HepG2 (cell line): Measurements from ENCODE around the gene PIGV. TPM values are rescaled to one million over a fixed set of nuclear protein-coding genes. Genes with fewer than 3 reads are reported as not detected.

Source experiments
- CC2D1A ChIP-seq: sonication (generic); formaldehyde crosslinking; IDR thresholded peaks from 2 replicates; pipeline ENCODE4 v1.8.1; 2023; ENCODE audit warnings: mild to moderate bottlenecking, missing genetic modification reagents
- ELF1 ChIP-seq: sonication (generic); formaldehyde crosslinking; IDR thresholded peaks from 2 replicates; pipeline ENCODE4 v1.4.0; 2020; ENCODE audit warnings: missing genetic modification reagents
- ELF4 ChIP-seq: sonication (generic); formaldehyde crosslinking; IDR thresholded peaks from 2 replicates; pipeline ENCODE4 v1.5.0; 2020; ENCODE audit warnings: missing genetic modification reagents, mild to moderate bottlenecking, moderate library complexity, borderline replicate concordance
- GABPB1 ChIP-seq: IDR thresholded peaks from 2 replicates; pipeline ENCODE4 v1.6.1; 2016; ENCODE audit warnings: mild to moderate bottlenecking, missing genetic modification reagents, moderate library complexity, missing compliant biosample characterization
- GPN1 ChIP-seq: sonication (generic); formaldehyde crosslinking; IDR thresholded peaks from 2 replicates; pipeline ENCODE4 v1.5.1; 2020; ENCODE audit warnings: missing genetic modification reagents, borderline replicate concordance
- HNF4G ChIP-seq, 2 experiments: sonication (generic) in 1 of 2; formaldehyde crosslinking in 1 of 2; IDR thresholded peaks; 2 replicates each; pipeline versions ENCODE4 v1.4.0 to v1.6.1; 2011 to 2020; ENCODE audit warnings: borderline replicate concordance in 2 of 2, low read depth in 2 of 2, mild to moderate bottlenecking in 2 of 2, low read length in 1 of 2, missing genetic modification reagents in 1 of 2, moderate library complexity in 1 of 2
- MED8 ChIP-seq: sonication (generic); formaldehyde crosslinking; IDR thresholded peaks from 2 replicates; pipeline ENCODE4 v1.8.1; 2023; ENCODE audit warnings: mild to moderate bottlenecking, missing genetic modification reagents; ENCODE audit not compliant: insufficient replicate concordance
- MXD4 ChIP-seq: IDR thresholded peaks from 2 replicates; pipeline ENCODE4 v1.6.1; 2016; ENCODE audit warnings: mild to moderate bottlenecking, missing biosample characterization, missing genetic modification reagents
- MYC ChIP-seq: sonication (generic); formaldehyde crosslinking; IDR thresholded peaks from 2 replicates; pipeline ENCODE4 v1.9.0; 2021; ENCODE audit warnings: missing genetic modification reagents, borderline replicate concordance
- NCOA1 ChIP-seq: sonication (generic); formaldehyde crosslinking; IDR thresholded peaks from 2 replicates; pipeline ENCODE4 v1.9.0; 2021; ENCODE audit warnings: missing genetic modification reagents
- NFE2 ChIP-seq: sonication (generic); formaldehyde crosslinking; IDR thresholded peaks from 2 replicates; pipeline ENCODE4 v1.4.0; 2020; ENCODE audit warnings: missing genetic modification reagents
- PAF1 ChIP-seq: IDR thresholded peaks from 2 replicates; pipeline ENCODE4 v1.6.1; 2016; ENCODE audit warnings: missing genetic modification reagents, missing compliant biosample characterization
- RNF2 ChIP-seq: fragments of 450-650 bp; conservative IDR thresholded peaks from 2 replicates; pipeline ENCODE4 v1.6.1; 2016; ENCODE audit warnings: low read depth
- SAP130 ChIP-seq: IDR thresholded peaks from 2 replicates; pipeline ENCODE4 v1.6.1; 2016; ENCODE audit warnings: low read depth
- SIN3B ChIP-seq: fragments of 150-350 bp; IDR thresholded peaks from 2 replicates; pipeline ENCODE4 v1.6.1; 2014; ENCODE audit warnings: low read length
- SOX5 ChIP-seq: IDR thresholded peaks from 2 replicates; pipeline ENCODE4 v1.6.1; 2016; ENCODE audit warnings: borderline replicate concordance
- SP1 ChIP-seq, 2 experiments: fragments of 450-650 bp in 1 of 2; sonication (generic) in 1 of 2; formaldehyde crosslinking in 1 of 2; IDR thresholded peaks; 2 replicates each; pipeline versions ENCODE4 v1.4.0 to v1.6.1; 2016 to 2020; ENCODE audit warnings: missing genetic modification reagents in 1 of 2
- ZFP1 ChIP-seq: IDR thresholded peaks from 2 replicates; pipeline ENCODE4 v1.6.1; 2016
- ZMYM2 ChIP-seq: sonication (generic); formaldehyde crosslinking; IDR thresholded peaks from 2 replicates; pipeline ENCODE4 v1.8.0; 2022; ENCODE audit warnings: mild to moderate bottlenecking, missing genetic modification reagents
- ZNF709 ChIP-seq: sonication (generic); formaldehyde crosslinking; IDR thresholded peaks from 2 replicates; pipeline ENCODE4 v1.5.0; 2020; ENCODE audit warnings: mild to moderate bottlenecking, missing genetic modification reagents
- polyA plus RNA-seq, 8 experiments: library from polyadenylated mRNA; depleted of rRNA in 3 of 8; stranded (reverse) in 7 of 8; unstranded in 1 of 8; fragments of >200 nt; fragmentation: Illumina TruSeq in 4 of 8; extraction: Trizol in 4 of 8; gene quantifications; 2 replicates each; pipeline versions ENCODE4 v1.2.1 to v1.2.3, GENCODE V29; 2011 to 2016; ENCODE audit warnings: low read depth in 4 of 8, missing spikeins in 1 of 8, mixed read lengths in 1 of 8; ENCODE audit not compliant: insufficient read depth in 1 of 8
- total RNA-seq, 5 experiments: library from RNA; depleted of rRNA; stranded (reverse); fragments of >200 nt; fragmentation: Illumina TruSeq; extraction: Trizol; gene quantifications; 2 replicates each; pipeline ENCODE4 v1.2.3, GENCODE V29; 2016; ENCODE audit warnings: low read depth in 1 of 5
- TF ChIP-seq, protein P1 (sequence below): sonication (generic); formaldehyde crosslinking; IDR thresholded peaks from 2 replicates; pipeline ENCODE4 v1.4.0; 2020; ENCODE audit warnings: missing genetic modification reagents
- TF ChIP-seq, protein P2 (sequence below): sonication (generic); formaldehyde crosslinking; IDR thresholded peaks from 2 replicates; pipeline ENCODE4 v1.4.0; 2020; ENCODE audit warnings: mild to moderate bottlenecking, missing genetic modification reagents
- TF ChIP-seq, protein P3 (sequence below): sonication (generic); formaldehyde crosslinking; IDR thresholded peaks from 2 replicates; pipeline ENCODE4 v1.9.0; 2021; ENCODE audit warnings: missing genetic modification reagents, borderline replicate concordance

Gene PIGV
- total and polyA plus RNA-seq, 2 of the 13 experiments (the other 11 are each of a cell fraction or from before 2014, with no cell fraction given), result 13.5 to 22.7 TPM

DNA sequence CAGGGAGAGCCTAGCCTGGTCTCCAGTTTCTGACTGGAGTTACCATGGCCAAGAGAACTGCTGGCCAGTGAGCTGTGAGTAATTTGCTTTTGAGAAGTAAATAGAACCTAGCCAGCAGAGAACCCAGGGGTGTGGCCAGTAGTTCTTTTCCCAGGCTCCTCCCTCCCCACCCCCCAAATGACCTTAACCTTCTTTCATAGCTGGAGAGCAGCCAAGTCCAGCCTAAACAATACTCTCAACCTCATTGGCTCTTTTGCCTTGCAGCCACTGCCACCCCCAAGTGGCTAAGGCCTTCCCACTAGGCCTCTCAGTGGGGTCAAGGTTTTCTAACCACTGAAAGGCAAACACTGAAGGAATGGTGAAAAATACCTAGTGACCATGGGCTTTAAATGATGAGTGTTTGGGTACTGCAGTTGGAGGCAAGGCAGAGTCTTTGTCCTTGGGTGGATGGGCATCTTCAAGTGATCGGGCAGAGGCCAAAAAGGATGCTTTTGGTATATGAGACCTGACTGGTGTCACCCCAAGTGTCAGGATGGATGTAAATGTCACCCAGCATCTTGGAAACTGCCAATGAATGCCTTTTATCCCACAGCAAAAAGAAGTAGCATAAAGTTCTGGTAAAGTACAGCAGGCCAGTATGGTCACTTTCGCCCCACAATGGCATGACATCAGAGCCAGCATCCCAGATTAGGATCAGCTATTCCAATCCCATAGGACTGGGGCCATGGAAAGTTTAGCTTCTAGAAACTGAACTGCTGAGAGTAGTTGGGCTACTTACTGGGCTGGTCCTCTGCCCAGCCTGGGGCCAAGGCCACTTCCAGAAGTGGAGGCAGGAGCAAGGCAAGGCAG is 3.5 kb upstream of the PIGV start (continued):
- TF ChIP-seq PAF1 (CRISPR knock-in tag) (no peak), MYC (CRISPR knock-in tag) (no peak; the same call in 1 of the 2 replicates), MXD4 (CRISPR knock-in tag) (no peak), SP1 (IDR thresholded peaks at IDR 0.05) (no peak), SP1 (CRISPR knock-in tag; IDR thresholded peaks at IDR 0.05) (0 out of 2 replicates have a peak, but pooled peaks have one; percentile 19), SIN3B (no peak), GPN1 (CRISPR knock-in tag) (no peak), ELF1 (CRISPR knock-in tag) (no peak), MED8 (CRISPR knock-in tag) (no peak), HNF4G (IDR thresholded peaks at IDR 0.05; ENCODE audit: borderline replicate concordance, low read depth, low read length) (peak; percentile 45; the same call in 1 of the 2 replicates), HNF4G (CRISPR knock-in tag; IDR thresholded peaks at IDR 0.05; ENCODE audit: borderline replicate concordance, low read depth) (peak; percentile 31; the same call in 1 of the 2 replicates), ZMYM2 (no peak), NFE2 (CRISPR knock-in tag) (no peak), GABPB1 (CRISPR knock-in tag) (peak; percentile 28; the same call in 1 of the 2 replicates), NCOA1 (CRISPR knock-in tag) (no peak), ELF4 (no peak), RNF2 (no peak), ZFP1 (no peak), ZNF709 (no peak), SOX5 (CRISPR knock-in tag) (peak; percentile 86), CC2D1A (CRISPR knock-in tag) (no peak), SAP130 (CRISPR knock-in tag) (peak; percentile 88)
- TF ChIP-seq, protein P1, sequence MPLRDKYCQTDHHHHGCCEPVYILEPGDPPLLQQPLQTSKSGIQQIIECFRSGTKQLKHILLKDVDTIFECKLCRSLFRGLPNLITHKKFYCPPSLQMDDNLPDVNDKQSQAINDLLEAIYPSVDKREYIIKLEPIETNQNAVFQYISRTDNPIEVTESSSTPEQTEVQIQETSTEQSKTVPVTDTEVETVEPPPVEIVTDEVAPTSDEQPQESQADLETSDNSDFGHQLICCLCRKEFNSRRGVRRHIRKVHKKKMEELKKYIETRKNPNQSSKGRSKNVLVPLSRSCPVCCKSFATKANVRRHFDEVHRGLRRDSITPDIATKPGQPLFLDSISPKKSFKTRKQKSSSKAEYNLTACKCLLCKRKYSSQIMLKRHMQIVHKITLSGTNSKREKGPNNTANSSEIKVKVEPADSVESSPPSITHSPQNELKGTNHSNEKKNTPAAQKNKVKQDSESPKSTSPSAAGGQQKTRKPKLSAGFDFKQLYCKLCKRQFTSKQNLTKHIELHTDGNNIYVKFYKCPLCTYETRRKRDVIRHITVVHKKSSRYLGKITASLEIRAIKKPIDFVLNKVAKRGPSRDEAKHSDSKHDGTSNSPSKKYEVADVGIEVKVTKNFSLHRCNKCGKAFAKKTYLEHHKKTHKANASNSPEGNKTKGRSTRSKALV, result no peak
- TF ChIP-seq, protein P2, sequence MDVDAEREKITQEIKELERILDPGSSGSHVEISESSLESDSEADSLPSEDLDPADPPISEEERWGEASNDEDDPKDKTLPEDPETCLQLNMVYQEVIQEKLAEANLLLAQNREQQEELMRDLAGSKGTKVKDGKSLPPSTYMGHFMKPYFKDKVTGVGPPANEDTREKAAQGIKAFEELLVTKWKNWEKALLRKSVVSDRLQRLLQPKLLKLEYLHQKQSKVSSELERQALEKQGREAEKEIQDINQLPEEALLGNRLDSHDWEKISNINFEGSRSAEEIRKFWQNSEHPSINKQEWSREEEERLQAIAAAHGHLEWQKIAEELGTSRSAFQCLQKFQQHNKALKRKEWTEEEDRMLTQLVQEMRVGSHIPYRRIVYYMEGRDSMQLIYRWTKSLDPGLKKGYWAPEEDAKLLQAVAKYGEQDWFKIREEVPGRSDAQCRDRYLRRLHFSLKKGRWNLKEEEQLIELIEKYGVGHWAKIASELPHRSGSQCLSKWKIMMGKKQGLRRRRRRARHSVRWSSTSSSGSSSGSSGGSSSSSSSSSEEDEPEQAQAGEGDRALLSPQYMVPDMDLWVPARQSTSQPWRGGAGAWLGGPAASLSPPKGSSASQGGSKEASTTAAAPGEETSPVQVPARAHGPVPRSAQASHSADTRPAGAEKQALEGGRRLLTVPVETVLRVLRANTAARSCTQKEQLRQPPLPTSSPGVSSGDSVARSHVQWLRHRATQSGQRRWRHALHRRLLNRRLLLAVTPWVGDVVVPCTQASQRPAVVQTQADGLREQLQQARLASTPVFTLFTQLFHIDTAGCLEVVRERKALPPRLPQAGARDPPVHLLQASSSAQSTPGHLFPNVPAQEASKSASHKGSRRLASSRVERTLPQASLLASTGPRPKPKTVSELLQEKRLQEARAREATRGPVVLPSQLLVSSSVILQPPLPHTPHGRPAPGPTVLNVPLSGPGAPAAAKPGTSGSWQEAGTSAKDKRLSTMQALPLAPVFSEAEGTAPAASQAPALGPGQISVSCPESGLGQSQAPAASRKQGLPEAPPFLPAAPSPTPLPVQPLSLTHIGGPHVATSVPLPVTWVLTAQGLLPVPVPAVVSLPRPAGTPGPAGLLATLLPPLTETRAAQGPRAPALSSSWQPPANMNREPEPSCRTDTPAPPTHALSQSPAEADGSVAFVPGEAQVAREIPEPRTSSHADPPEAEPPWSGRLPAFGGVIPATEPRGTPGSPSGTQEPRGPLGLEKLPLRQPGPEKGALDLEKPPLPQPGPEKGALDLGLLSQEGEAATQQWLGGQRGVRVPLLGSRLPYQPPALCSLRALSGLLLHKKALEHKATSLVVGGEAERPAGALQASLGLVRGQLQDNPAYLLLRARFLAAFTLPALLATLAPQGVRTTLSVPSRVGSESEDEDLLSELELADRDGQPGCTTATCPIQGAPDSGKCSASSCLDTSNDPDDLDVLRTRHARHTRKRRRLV (CRISPR knock-in tag), result 0 out of 2 replicates have a peak, but pooled peaks have one; percentile 36
- TF ChIP-seq, protein P3, sequence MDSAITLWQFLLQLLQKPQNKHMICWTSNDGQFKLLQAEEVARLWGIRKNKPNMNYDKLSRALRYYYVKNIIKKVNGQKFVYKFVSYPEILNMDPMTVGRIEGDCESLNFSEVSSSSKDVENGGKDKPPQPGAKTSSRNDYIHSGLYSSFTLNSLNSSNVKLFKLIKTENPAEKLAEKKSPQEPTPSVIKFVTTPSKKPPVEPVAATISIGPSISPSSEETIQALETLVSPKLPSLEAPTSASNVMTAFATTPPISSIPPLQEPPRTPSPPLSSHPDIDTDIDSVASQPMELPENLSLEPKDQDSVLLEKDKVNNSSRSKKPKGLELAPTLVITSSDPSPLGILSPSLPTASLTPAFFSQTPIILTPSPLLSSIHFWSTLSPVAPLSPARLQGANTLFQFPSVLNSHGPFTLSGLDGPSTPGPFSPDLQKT (CRISPR knock-in tag), result no peak
